ENCODE measurements around the gene PRKN.

The PRKN gene

DNA sequence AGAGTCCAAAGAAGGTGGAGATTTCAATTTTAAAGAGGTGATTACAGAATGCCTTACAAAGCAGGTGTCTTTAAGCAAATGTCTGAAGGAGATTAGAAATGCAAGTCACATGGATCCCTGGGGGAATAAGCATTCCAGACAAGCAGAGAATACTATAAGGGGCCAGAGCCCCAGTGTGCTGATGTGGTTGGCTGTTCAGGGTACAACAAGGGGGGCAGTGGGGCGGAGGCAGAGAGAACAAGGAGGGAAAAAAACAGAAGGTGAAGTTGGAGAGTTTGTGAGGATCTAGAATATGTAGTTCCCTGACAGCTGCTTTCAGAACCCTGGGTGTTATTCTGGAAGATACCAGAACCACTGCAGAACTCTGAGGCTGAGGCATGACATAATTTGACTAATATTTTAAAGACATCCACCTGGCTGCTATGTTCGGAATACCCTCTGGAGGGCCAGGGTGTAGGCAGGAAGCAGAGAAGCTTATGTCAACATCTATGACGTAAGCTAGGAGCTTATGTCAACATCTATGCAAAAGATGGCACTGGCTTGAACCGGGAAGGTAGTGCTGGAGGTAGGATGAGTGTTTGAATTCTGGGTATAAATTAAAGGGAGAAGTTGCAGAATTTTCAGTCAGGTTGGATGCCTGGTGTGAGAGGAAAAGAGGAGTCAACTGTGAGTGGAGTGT is 1177.5 kb downstream of the PRKN start:
- Histone ChIP-seq H3K27me3 (ENCODE audit: insufficient read depth, low read length) (no peaks in the 10 kb centered on the region), H3K4me1 (ENCODE audit: insufficient read depth, low read length, severe bottlenecking) (no peaks in the 10 kb centered on the region), H3K9me3 (ENCODE audit: low read length) (no peaks in the 10 kb centered on the region), H3F3A (ENCODE audit: insufficient read depth, low read length) (no peaks in the 10 kb centered on the region), H3K79me2 (ENCODE audit: insufficient read depth, low read length) (no peaks in the 10 kb centered on the region), H3K9me2 (ENCODE audit: low read depth, low read length) (no peaks in the 10 kb centered on the region), H4K20me1 (ENCODE audit: insufficient read depth, low read length) (no peaks in the 10 kb centered on the region), H3K9ac (ENCODE audit: low read length) (no peak overlapping the region), H3K36me3 (ENCODE audit: insufficient read depth, low read length) (no peaks in the 10 kb centered on the region), H3K4me2 (ENCODE audit: low read length) (no peak overlapping the region), H3K27ac (ENCODE audit: low read depth, low read length, poor library complexity, severe bottlenecking) (no peak overlapping the region), H2AFZ (ENCODE audit: low read length) (no peak overlapping the region), H3K4me3 (ENCODE audit: low read depth, low read length, poor library complexity, severe bottlenecking) (no peak overlapping the region)
- TF ChIP-seq EZH2 (IDR thresholded peaks at IDR 0.05; ENCODE audit: borderline replicate concordance, low read length): no peak
- TF ChIP-seq, protein P1, sequence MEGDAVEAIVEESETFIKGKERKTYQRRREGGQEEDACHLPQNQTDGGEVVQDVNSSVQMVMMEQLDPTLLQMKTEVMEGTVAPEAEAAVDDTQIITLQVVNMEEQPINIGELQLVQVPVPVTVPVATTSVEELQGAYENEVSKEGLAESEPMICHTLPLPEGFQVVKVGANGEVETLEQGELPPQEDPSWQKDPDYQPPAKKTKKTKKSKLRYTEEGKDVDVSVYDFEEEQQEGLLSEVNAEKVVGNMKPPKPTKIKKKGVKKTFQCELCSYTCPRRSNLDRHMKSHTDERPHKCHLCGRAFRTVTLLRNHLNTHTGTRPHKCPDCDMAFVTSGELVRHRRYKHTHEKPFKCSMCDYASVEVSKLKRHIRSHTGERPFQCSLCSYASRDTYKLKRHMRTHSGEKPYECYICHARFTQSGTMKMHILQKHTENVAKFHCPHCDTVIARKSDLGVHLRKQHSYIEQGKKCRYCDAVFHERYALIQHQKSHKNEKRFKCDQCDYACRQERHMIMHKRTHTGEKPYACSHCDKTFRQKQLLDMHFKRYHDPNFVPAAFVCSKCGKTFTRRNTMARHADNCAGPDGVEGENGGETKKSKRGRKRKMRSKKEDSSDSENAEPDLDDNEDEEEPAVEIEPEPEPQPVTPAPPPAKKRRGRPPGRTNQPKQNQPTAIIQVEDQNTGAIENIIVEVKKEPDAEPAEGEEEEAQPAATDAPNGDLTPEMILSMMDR (IDR thresholded peaks at IDR 0.05; ENCODE audit: low read length): no peak

DNA sequence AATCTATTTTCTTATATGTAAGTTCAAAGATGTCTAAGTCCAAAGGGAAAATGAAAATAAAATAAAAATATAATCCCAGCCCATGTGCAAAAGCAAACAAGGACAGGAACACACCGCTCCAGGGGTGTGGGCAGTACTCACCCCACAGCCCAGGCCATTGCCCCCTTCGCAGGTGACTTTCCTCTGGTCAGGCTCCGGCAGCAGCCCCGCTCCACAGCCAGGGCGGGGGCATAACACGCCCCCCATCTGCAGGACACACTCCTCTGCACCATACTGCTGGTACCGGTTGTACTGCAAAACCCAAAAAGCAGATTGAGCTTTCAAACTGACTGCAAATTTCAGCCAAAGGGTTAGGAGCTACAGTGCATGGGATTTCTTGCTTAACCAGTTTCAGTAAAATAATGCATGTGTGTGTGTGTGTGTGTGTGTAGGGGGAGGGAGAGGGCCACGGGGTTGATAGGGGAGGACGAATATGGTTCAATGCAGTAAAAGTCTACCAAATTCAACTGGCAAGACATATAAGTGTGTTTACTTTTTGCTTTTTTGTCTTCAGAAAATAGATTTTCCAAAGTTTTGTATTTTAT is 1178.8 kb downstream of the PRKN start:
- no peak overlapping the region for H2AFZ ChIP-seq (ENCODE audit: low read length)
- H3K79me2 ChIP-seq (ENCODE audit: insufficient read depth, low read length): no peaks in the 10 kb centered on the region
- H3K36me3 ChIP-seq (ENCODE audit: insufficient read depth, low read length): no peaks in the 10 kb centered on the region
- H3K27ac ChIP-seq (ENCODE audit: low read depth, low read length, poor library complexity, severe bottlenecking): no peak overlapping the region
- no peak overlapping the region for H3K9ac ChIP-seq (ENCODE audit: low read length)
- no peaks in the 10 kb centered on the region for H3K27me3 ChIP-seq (ENCODE audit: insufficient read depth, low read length)
- H3F3A ChIP-seq (ENCODE audit: insufficient read depth, low read length): no peaks in the 10 kb centered on the region
- no peaks in the 10 kb centered on the region for H3K9me2 ChIP-seq (ENCODE audit: low read depth, low read length)
- H3K4me3 ChIP-seq (ENCODE audit: low read depth, low read length, poor library complexity, severe bottlenecking): no peak overlapping the region
- H4K20me1 ChIP-seq (ENCODE audit: insufficient read depth, low read length): no peaks in the 10 kb centered on the region
- H3K9me3 ChIP-seq (ENCODE audit: low read length): no peaks in the 10 kb centered on the region
- H3K4me2 ChIP-seq (ENCODE audit: low read length): no peak overlapping the region
- TF ChIP-seq, protein P1 (IDR thresholded peaks at IDR 0.05; ENCODE audit: low read length): no peak
- TF ChIP-seq EZH2 (IDR thresholded peaks at IDR 0.05; ENCODE audit: borderline replicate concordance, low read length): no peak
- no peaks in the 10 kb centered on the region for H3K4me1 ChIP-seq (ENCODE audit: insufficient read depth, low read length, severe bottlenecking)

DNA sequence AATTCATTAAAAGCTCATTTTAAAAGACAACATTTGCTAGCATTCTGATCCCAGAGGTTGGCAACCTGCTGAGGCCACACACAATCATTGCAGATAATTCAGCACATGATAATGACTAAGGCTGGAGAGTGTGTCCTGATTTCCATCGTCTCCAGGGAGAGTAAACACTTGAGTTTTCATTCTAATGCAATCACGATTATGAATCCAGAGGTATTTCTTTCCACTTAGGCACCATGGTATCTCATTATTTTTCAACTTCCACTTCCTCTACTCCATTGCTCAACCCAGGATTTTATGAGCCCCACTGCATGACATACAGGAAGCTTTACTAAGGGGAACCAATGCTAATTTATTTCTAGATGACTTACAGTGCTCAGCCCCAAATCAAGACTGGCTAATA is 1179.9 kb downstream of the PRKN start:
- TF ChIP-seq EZH2 (IDR thresholded peaks at IDR 0.05; ENCODE audit: borderline replicate concordance, low read length): no peak
- TF ChIP-seq, protein P1 (IDR thresholded peaks at IDR 0.05; ENCODE audit: low read length): no peak
- no peak overlapping the region for H2AFZ ChIP-seq (ENCODE audit: low read length)
- no peaks in the 10 kb centered on the region for H3K9me3 ChIP-seq (ENCODE audit: low read length)
- H3K4me1 ChIP-seq (ENCODE audit: insufficient read depth, low read length, severe bottlenecking): no peaks in the 10 kb centered on the region
- H4K20me1 ChIP-seq (ENCODE audit: insufficient read depth, low read length): no peaks in the 10 kb centered on the region
- no peak overlapping the region for H3K27ac ChIP-seq (ENCODE audit: low read depth, low read length, poor library complexity, severe bottlenecking)
- H3K4me2 ChIP-seq (ENCODE audit: low read length): no peak overlapping the region
- no peaks in the 10 kb centered on the region for H3K36me3 ChIP-seq (ENCODE audit: insufficient read depth, low read length)
- H3K9me2 ChIP-seq (ENCODE audit: low read depth, low read length): no peaks in the 10 kb centered on the region
- H3K9ac ChIP-seq (ENCODE audit: low read length): no peak overlapping the region
- no peaks in the 10 kb centered on the region for H3K79me2 ChIP-seq (ENCODE audit: insufficient read depth, low read length)
- H3K4me3 ChIP-seq (ENCODE audit: low read depth, low read length, poor library complexity, severe bottlenecking): no peak overlapping the region
- H3K27me3 ChIP-seq (ENCODE audit: insufficient read depth, low read length): no peaks in the 10 kb centered on the region
- H3F3A ChIP-seq (ENCODE audit: insufficient read depth, low read length): no peaks in the 10 kb centered on the region

Measured in OCI-LY1 (cell line).